ENCODE measurements around the gene IQSEC3.

The IQSEC3 gene

GRCh38 chr12:168763-169525, 102.4 kb downstream of the IQSEC3 start:
- DNase-seq: peak; percentile 26 to 48

GRCh38 chr12:169528-170370, 103.2 kb downstream of the IQSEC3 start:
- DNase-seq: no peak

GRCh38 chr12:170371-171225, 104.0 kb downstream of the IQSEC3 start:
- no peak for DNase-seq

GRCh38 chr12:171276-171675, 104.7 kb downstream of the IQSEC3 start:
- no peak for DNase-seq

GRCh38 chr12:171743-172676, 105.4 kb downstream of the IQSEC3 start:
- no peak for DNase-seq

GRCh38 chr12:172732-173161, 106.2 kb downstream of the IQSEC3 start:
- DNase-seq: no peak

GRCh38 chr12:174124-174523, 107.6 kb downstream of the IQSEC3 start:
- DNase-seq: no peak

- no peak for DNase-seq
These were observed 108.0 kb downstream of the IQSEC3 start for GRCh38 chr12:174596-174995.

GRCh38 chr12:175250-175649, 108.7 kb downstream of the IQSEC3 start:
- DNase-seq: no peak

GRCh38 chr12:175759-176158, 109.2 kb downstream of the IQSEC3 start:
- no peak for DNase-seq

- peak in 1 of 2 experiments; percentile 2 for DNase-seq
These were observed 110.0 kb downstream of the IQSEC3 start for GRCh38 chr12:176321-177181.

- no peak for DNase-seq
These were observed 110.9 kb downstream of the IQSEC3 start for GRCh38 chr12:177336-177979.

- DNase-seq: no peak
These were observed 111.6 kb downstream of the IQSEC3 start for GRCh38 chr12:177980-178828.

- no peak for DNase-seq
These were observed 112.2 kb downstream of the IQSEC3 start for GRCh38 chr12:178829-179109.

GRCh38 chr12:179131-179884, 112.7 kb downstream of the IQSEC3 start:
- DNase-seq: no peak

GRCh38 chr12:179885-180284, 113.3 kb downstream of the IQSEC3 start:
- no peak for DNase-seq

GRCh38 chr12:180445-180844, 113.9 kb downstream of the IQSEC3 start:
- peak in 1 of 2 experiments; percentile 17 for DNase-seq

GRCh38 chr12:181921-182320, 115.4 kb downstream of the IQSEC3 start:
- DNase-seq: no peak

- peak in 1 of 2 experiments; percentile 6 for DNase-seq
These were observed 115.9 kb downstream of the IQSEC3 start for GRCh38 chr12:182381-182892.

All from Kasumi-1 (cell line).